Activated CD4-positive, alpha-beta T cell treated with anti-CD3 and anti-CD28 coated beads for 24 hours (primary cell): ENCODE data around the gene NUP210L.
"Not testable (repeated sequence)": the region's sequence is repeated elsewhere in the genome, so short reads cannot be mapped to it uniquely, and the experiment has no call there.

ENCODE experiments used
- DNase-seq, 2 donors: peaks; one replicate each; pipeline ENCODE4 v3.0.0-alpha.2; 2020; ENCODE audit warnings: low read depth in 2 of 2

Gene NUP210L

GRCh38 chr1:154170547-154171222, 15.8 kb upstream of the NUP210L start:
- peak in 1 of 2 donors; percentile 49 for DNase-seq

- no peak for DNase-seq
Observed at GRCh38 chr1:154167461-154167860, 12.6 kb upstream of the NUP210L start.

GRCh38 chr1:154166207-154166606, 11.3 kb upstream of the NUP210L start:
- no peak for DNase-seq

- no peak for DNase-seq
Observed at GRCh38 chr1:154159554-154159953, 4.7 kb upstream of the NUP210L start.

GRCh38 chr1:154158307-154159125, 3.6 kb upstream of the NUP210L start:
- no peak for DNase-seq

- DNase-seq, result peak; percentile 36 to 63
Observed at GRCh38 chr1:154157520-154158306, 2.8 kb upstream of the NUP210L start.

GRCh38 chr1:154155251-154155650, 378 bp upstream of the NUP210L start:
- DNase-seq, result no peak

- DNase-seq, result no peak
Observed at GRCh38 chr1:154154053-154154452, 820 bp downstream of the NUP210L start.

- no peak for DNase-seq
Observed at GRCh38 chr1:154151311-154151710, 3.6 kb downstream of the NUP210L start.

- DNase-seq, result no peak
Observed at GRCh38 chr1:154148807-154149206, 6.1 kb downstream of the NUP210L start.

GRCh38 chr1:154147505-154147904, 7.4 kb downstream of the NUP210L start:
- not testable (repeated sequence) for DNase-seq

GRCh38 chr1:154145986-154146385, 8.9 kb downstream of the NUP210L start:
- no peak for DNase-seq

- DNase-seq, result no peak
Observed at GRCh38 chr1:154142358-154142757, 12.5 kb downstream of the NUP210L start.

- DNase-seq, result no peak
Observed at GRCh38 chr1:154141240-154141639, 13.6 kb downstream of the NUP210L start.

GRCh38 chr1:154137888-154138287, 17.0 kb downstream of the NUP210L start:
- DNase-seq, result no peak

- no peak for DNase-seq
Observed at GRCh38 chr1:154133256-154133655, 21.6 kb downstream of the NUP210L start.

GRCh38 chr1:154129391-154129970, 25.4 kb downstream of the NUP210L start:
- no peak for DNase-seq

GRCh38 chr1:154123205-154123604, 31.7 kb downstream of the NUP210L start:
- DNase-seq, result not testable (repeated sequence)

GRCh38 chr1:154117642-154118041, 37.2 kb downstream of the NUP210L start:
- DNase-seq, result no peak

GRCh38 chr1:154115180-154115579, 39.7 kb downstream of the NUP210L start:
- no peak for DNase-seq

GRCh38 chr1:154104433-154105082, 50.3 kb downstream of the NUP210L start:
- no peak for DNase-seq
